ENCODE results near the gene FHIT.

DNA sequence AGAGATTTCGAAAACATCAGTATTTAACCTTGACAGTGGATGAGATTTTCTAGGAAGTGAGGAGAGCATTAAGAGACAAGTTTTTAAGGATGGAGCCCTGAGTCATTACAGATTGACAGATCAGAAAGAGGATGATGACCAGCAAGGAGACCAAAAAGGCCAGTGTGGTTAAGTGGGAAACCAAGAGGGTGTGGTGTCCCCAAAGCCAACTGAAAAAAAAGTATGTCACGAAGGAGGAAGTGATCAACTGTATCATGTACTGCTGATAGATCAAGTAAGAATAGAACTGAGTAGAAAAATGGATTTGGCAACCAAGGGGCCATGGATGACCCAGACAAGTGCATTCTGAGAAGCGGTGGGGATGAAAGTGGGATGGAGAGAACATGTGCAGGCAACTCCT is 491.8 kb downstream of the FHIT start:
- TF ChIP-seq EZH2 (IDR thresholded peaks at IDR 0.05; ENCODE audit: borderline replicate concordance), result no peak
- TF ChIP-seq, protein P1, sequence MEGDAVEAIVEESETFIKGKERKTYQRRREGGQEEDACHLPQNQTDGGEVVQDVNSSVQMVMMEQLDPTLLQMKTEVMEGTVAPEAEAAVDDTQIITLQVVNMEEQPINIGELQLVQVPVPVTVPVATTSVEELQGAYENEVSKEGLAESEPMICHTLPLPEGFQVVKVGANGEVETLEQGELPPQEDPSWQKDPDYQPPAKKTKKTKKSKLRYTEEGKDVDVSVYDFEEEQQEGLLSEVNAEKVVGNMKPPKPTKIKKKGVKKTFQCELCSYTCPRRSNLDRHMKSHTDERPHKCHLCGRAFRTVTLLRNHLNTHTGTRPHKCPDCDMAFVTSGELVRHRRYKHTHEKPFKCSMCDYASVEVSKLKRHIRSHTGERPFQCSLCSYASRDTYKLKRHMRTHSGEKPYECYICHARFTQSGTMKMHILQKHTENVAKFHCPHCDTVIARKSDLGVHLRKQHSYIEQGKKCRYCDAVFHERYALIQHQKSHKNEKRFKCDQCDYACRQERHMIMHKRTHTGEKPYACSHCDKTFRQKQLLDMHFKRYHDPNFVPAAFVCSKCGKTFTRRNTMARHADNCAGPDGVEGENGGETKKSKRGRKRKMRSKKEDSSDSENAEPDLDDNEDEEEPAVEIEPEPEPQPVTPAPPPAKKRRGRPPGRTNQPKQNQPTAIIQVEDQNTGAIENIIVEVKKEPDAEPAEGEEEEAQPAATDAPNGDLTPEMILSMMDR (IDR thresholded peaks at IDR 0.05; ENCODE audit: poor library complexity), result no peak
- TF ChIP-seq EZH2phosphoT487 (IDR thresholded peaks at IDR 0.05; ENCODE audit: low read depth, severe bottlenecking, unreplicated experiment), result no peak

Data from hepatocyte (in vitro differentiated cells).